Sigmoid colon (tissue), 4 donors: Measurements from ENCODE around the gene ME3.

Experiments used
- EP300 ChIP-seq, 4 donors: sonication (generic); formaldehyde crosslinking; IDR thresholded peaks; one replicate each; pipeline ENCODE4 v1.6.1; 2017; ENCODE audit warnings: antibody characterized with exemption in 4 of 4
- POLR2A ChIP-seq, 2 donors: fragments of 450-650 bp; IDR thresholded peaks; one replicate each; pipeline ENCODE4 v1.6.1; 2016; ENCODE audit warnings: antibody characterized with exemption in 2 of 2, mild to moderate bottlenecking in 2 of 2, moderate library complexity in 2 of 2
- POLR2AphosphoS5 ChIP-seq, 4 donors: sonication (generic); formaldehyde crosslinking; IDR thresholded peaks; one replicate each; pipeline ENCODE4 v1.6.1; 2017; ENCODE audit warnings: antibody characterized with exemption in 4 of 4
- TF ChIP-seq, protein P1 (sequence below), 4 experiments: fragments of 450-650 bp in 3 of 4; fragments of 200-600 bp in 1 of 4; IDR thresholded peaks; one replicate each; pipeline ENCODE4 v1.5.1; 2016 to 2019; ENCODE audit warnings: antibody characterized with exemption in 4 of 4, mild to moderate bottlenecking in 3 of 4, moderate library complexity in 2 of 4

DNA sequence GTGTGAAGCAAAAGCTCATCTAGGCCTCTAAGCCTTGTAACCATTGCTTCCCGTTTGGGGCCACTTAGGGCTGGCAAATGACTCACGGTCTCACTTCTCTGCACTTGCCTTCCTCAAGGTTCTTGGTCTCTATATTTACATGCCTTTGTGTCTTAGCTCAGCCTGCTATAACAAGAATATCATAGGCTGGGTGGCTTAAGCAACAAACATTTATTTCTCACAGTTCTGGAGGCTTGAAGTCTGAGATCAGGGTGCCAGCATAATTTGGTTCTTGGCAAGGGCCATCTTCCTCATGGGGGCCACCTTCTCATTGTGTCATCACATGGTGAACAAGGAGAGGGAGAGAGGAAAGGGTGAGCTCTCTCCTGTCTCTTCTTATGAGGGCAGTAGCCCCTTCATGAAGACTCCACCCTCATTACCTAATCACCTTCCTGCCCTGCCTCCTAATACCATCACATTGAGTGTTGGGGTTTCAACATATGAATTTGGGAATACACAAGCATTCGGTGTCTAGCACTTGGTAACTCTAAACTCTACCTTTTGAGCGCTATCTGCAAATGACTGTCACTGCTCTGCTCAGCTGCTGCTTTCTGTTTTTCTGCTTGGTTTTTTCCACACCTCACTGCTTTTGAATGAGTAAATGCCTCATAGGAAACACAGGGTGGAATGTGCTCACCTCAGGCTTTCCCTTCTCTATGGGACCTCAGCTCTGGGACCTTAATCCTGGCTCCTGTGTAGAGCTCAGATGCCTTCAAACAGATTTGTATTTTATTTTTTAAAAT is 16.2 kb upstream of the ME3 start:
- TF ChIP-seq, protein P1, sequence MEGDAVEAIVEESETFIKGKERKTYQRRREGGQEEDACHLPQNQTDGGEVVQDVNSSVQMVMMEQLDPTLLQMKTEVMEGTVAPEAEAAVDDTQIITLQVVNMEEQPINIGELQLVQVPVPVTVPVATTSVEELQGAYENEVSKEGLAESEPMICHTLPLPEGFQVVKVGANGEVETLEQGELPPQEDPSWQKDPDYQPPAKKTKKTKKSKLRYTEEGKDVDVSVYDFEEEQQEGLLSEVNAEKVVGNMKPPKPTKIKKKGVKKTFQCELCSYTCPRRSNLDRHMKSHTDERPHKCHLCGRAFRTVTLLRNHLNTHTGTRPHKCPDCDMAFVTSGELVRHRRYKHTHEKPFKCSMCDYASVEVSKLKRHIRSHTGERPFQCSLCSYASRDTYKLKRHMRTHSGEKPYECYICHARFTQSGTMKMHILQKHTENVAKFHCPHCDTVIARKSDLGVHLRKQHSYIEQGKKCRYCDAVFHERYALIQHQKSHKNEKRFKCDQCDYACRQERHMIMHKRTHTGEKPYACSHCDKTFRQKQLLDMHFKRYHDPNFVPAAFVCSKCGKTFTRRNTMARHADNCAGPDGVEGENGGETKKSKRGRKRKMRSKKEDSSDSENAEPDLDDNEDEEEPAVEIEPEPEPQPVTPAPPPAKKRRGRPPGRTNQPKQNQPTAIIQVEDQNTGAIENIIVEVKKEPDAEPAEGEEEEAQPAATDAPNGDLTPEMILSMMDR (IDR thresholded peaks at IDR 0.05), result no peak
- TF ChIP-seq POLR2AphosphoS5 (IDR thresholded peaks at IDR 0.05) (peak in 2 of 4 donors; percentile 4 to 22), POLR2A (IDR thresholded peaks at IDR 0.05) (no peak), EP300 (IDR thresholded peaks at IDR 0.05) (peak in 1 of 4 donors; percentile 14)
